ENCODE measurements around the gene PEX5L. TPM values are rescaled to one million over a fixed set of nuclear protein-coding genes. Genes with fewer than 3 reads are reported as not detected.

Gene PEX5L
- total RNA-seq, 2 donors from 2014 or later: 0.86 to 1.9 TPM

DNA sequence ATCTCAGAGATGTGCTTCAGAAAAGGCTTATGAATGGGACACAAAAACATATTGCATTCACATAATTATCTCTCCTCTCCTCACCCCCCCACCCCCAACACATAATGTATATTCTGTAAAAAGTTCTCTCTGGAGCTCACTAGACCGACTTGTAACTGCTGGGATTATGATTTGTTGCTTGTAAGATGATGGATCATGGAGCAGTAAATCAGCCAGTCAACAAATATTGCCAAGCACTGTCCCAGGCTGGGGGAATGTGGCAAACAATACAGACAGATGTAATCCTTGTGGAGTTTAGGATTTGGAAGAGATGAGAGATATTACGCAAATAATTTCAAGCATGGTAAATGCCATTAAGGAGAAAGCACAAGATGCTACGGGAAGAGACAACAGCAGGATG, 114.8 kb downstream of the PEX5L start:
- no peak overlapping the region for H3K27ac Mint-ChIP-seq
- TF ChIP-seq, protein P1, sequence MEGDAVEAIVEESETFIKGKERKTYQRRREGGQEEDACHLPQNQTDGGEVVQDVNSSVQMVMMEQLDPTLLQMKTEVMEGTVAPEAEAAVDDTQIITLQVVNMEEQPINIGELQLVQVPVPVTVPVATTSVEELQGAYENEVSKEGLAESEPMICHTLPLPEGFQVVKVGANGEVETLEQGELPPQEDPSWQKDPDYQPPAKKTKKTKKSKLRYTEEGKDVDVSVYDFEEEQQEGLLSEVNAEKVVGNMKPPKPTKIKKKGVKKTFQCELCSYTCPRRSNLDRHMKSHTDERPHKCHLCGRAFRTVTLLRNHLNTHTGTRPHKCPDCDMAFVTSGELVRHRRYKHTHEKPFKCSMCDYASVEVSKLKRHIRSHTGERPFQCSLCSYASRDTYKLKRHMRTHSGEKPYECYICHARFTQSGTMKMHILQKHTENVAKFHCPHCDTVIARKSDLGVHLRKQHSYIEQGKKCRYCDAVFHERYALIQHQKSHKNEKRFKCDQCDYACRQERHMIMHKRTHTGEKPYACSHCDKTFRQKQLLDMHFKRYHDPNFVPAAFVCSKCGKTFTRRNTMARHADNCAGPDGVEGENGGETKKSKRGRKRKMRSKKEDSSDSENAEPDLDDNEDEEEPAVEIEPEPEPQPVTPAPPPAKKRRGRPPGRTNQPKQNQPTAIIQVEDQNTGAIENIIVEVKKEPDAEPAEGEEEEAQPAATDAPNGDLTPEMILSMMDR (conservative IDR thresholded peaks at IDR 0.05): no peak
- no peaks in the 10 kb centered on the region for H3K27me3 Mint-ChIP-seq (ENCODE audit: insufficient read depth)
- peaks cover 10% of the 10 kb centered on the region for H3K4me1 Mint-ChIP-seq
- Histone ChIP-seq H3K9me3 (ENCODE audit: control insufficient read depth, low read length) (no peaks in the 10 kb centered on the region), H3K4me3 (ENCODE audit: low read length) (no peak overlapping the region), H3K9ac (ENCODE audit: extremely low read depth, low read length, poor library complexity, severe bottlenecking) (no peak overlapping the region), H3K27ac (ENCODE audit: low read depth, low read length) (no peak overlapping the region), H3K36me3 (ENCODE audit: control insufficient read depth, insufficient read depth, low read length) (no peaks in the 10 kb centered on the region), H3K27me3 (ENCODE audit: control insufficient read depth, insufficient read depth, low read length, poor library complexity, severe bottlenecking) (no peaks in the 10 kb centered on the region), H3K4me1 (ENCODE audit: control insufficient read depth, insufficient read depth, low read length) (no peaks in the 10 kb centered on the region)
- H3K36me3 Mint-ChIP-seq (ENCODE audit: low read depth): no peaks in the 10 kb centered on the region
- 83 to 86% methylated on average over 2 to 3 of the region's 3 CpGs for WGBS, 2 experiments (ENCODE audit: insufficient coverage in 1 of 2, insufficient read length in 1 of 2)
- no peak overlapping the region for H3K4me3 Mint-ChIP-seq
- no peak for DNase-seq
- H3K9me3 Mint-ChIP-seq: no peaks in the 10 kb centered on the region

DNA sequence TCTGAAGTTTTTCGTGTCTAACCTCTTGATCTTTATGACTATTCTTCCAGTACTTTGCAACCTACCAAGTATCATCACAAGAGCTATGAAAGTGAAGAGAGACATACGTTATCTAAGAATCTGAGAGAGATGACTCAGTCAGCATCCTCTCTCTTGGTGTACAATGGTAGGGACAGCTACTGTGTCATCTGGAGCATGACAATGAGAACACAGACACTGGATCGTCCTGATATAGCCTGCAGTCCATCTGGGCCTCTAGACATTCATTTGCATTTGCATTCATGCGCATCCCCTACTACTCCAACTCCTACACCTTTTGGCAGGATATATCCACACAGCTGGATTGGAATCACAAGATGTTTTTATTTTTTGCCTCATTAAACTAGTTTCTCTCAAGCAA, 115.2 kb downstream of the PEX5L start:
- H3K36me3 Mint-ChIP-seq (ENCODE audit: low read depth): no peaks in the 10 kb centered on the region

DNA sequence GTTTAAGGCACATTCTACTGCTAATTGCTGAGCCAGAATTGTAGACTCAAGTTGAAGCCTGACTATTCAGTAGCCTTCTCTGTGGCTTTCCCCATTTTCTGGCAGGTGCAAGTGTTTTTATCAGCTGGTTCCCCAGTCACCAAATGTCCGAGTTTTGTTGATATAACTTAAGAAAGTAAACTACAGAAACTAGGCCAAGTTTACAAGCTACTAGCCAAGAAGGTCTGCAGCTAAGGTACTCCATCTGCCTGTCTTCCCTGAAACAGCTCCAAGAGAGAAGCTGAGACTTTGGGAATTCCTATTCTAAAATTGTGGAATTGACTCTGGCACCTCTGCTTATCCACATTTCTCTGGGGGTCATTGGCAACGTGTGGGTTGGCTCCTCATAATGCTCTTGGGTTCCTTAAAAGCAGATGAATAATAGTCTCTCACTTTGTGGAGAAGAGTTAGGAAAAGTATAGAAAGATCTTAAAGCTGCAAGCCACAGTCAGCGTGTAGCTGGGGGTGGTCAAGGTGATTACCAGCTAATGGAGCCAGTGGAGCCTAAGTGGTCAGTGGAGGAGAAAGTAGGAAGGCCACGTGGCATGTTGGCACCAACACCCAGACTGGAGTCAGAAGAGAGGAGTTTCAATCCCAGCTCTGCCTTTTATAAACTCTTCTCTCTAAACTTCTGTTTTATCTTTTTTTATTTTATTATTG, 128.8 kb downstream of the PEX5L start:
- no peak overlapping the region for H3K4me3 ChIP-seq (ENCODE audit: low read length)
- H3K27me3 Mint-ChIP-seq (ENCODE audit: insufficient read depth): no peaks in the 10 kb centered on the region
- no peak overlapping the region for H3K27ac Mint-ChIP-seq
- 88 to 90% methylated on average over 2 to 4 of the region's 4 CpGs for WGBS, 2 experiments (ENCODE audit: insufficient coverage in 1 of 2, insufficient read length in 1 of 2)
- no peak overlapping the region for H3K4me3 Mint-ChIP-seq
- H3K9ac ChIP-seq (ENCODE audit: extremely low read depth, low read length, poor library complexity, severe bottlenecking): no peak overlapping the region
- TF ChIP-seq, protein P1 (conservative IDR thresholded peaks at IDR 0.05): no peak
- no peaks in the 10 kb centered on the region for H3K9me3 Mint-ChIP-seq
- peaks cover 2% of the 10 kb centered on the region for H3K4me1 ChIP-seq (ENCODE audit: control insufficient read depth, insufficient read depth, low read length)
- H3K27me3 ChIP-seq (ENCODE audit: control insufficient read depth, insufficient read depth, low read length, poor library complexity, severe bottlenecking): no peaks in the 10 kb centered on the region
- peaks cover 7% of the 10 kb centered on the region for H3K4me1 Mint-ChIP-seq
- no peaks in the 10 kb centered on the region for H3K36me3 Mint-ChIP-seq (ENCODE audit: low read depth)
- H3K27ac ChIP-seq (ENCODE audit: low read depth, low read length): no peak overlapping the region
- H3K36me3 ChIP-seq (ENCODE audit: control insufficient read depth, insufficient read depth, low read length): no peaks in the 10 kb centered on the region
- no peak for DNase-seq
- H3K9me3 ChIP-seq (ENCODE audit: control insufficient read depth, low read length): no peaks in the 10 kb centered on the region

More for the DNA sequence above, 115.2 kb downstream of the PEX5L start:
- TF ChIP-seq, protein P1 (conservative IDR thresholded peaks at IDR 0.05): no peak
- Histone ChIP-seq H3K36me3 (ENCODE audit: control insufficient read depth, insufficient read depth, low read length) (no peaks in the 10 kb centered on the region), H3K9ac (ENCODE audit: extremely low read depth, low read length, poor library complexity, severe bottlenecking) (no peak overlapping the region), H3K4me1 (ENCODE audit: control insufficient read depth, insufficient read depth, low read length) (no peaks in the 10 kb centered on the region), H3K9me3 (ENCODE audit: control insufficient read depth, low read length) (no peaks in the 10 kb centered on the region), H3K27me3 (ENCODE audit: control insufficient read depth, insufficient read depth, low read length, poor library complexity, severe bottlenecking) (no peaks in the 10 kb centered on the region), H3K4me3 (ENCODE audit: low read length) (no peak overlapping the region), H3K27ac (ENCODE audit: low read depth, low read length) (no peak overlapping the region)
- no peak for DNase-seq
- Mint-ChIP-seq H3K27ac (no peak overlapping the region), H3K4me1 (peaks cover 9% of the 10 kb centered on the region), H3K4me3 (no peak overlapping the region), H3K27me3 (ENCODE audit: insufficient read depth) (no peaks in the 10 kb centered on the region), H3K9me3 (no peaks in the 10 kb centered on the region)
- WGBS, 2 experiments (ENCODE audit: insufficient coverage in 1 of 2, insufficient read length in 1 of 2): 81 to 84% methylated on average over 4 of the region's 4 CpGs

Data from endodermal cell (in vitro differentiated cells).